Measurements from ENCODE around the gene HES1. TPM values are rescaled to one million over a fixed set of nuclear protein-coding genes. Genes with fewer than 3 reads are reported as not detected.
A peak's percentile ranks its signal among the peaks of the same experiment; 100 is the strongest.

HES1 gene
- total RNA-seq, 6 experiments from 2014 or later, result 4.8 to 15.1 (median 13.4) TPM

DNA sequence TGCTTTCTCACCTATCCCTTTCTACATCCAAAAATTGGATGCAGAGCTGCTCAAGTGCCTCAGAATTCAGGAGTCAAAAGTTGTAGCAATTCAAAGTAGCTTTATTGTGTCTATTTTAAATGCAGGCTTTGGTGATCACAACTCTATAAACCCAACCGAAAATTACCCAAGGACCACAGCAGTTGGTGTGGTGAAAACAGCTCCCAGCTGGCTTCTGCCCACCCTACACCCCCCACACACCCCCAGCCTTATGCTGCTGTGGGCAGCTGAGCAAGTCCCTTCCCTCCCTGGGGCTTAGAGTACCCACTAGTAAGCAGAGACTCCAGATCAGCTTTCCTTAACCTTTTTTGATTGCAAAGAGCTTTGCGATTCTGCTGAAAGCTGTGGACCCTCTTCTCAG is 5.8 kb upstream of the HES1 start:
- no peak overlapping the region for H3K4me3 Mint-ChIP-seq

DNA sequence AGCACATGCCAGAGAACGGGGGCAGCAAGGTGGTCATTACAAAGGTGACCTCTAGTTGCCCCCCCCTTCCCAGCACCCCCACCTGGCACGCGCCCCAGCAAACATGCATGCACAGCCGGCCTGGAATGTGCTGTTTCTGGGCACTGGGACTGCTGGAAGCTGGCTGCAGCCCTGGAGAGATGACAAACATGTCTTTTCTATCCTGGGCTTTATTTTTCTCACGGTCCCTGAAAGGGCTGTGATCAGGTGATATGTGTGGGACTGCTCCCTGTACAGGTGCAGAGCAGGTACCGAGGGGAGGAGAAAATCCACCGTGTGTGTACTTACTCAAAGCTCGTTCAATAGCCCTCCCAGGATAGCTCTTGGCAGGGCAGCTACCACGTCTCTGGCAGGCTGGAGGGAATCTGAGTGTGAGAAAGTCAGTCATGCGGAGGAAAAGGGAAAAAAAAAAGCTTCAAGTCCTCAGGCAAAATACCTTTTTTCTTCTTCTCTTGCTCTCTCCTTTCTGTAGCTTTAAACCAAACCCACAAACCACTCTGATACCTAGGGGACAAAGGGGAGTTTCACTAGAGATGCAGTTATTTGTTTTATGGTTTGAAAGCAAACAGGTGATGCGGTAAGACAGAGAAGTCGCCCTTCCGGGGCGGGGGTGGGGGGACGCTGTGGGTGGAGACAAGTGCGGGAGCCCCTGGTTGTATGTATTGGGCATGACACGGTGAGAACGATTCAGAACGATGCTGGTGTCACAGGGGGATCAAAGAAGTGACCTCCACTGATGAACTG is 5.0 kb upstream of the HES1 start:
- Mint-ChIP-seq H3K27me3 (ENCODE audit: insufficient read depth) (peaks cover 26% of the 10 kb centered on the region), H3K36me3 (ENCODE audit: low read depth) (no peaks in the 10 kb centered on the region), H3K4me1 (ENCODE audit: low read depth) (peaks cover 14% of the 10 kb centered on the region), H3K9me3 (no peaks in the 10 kb centered on the region), H3K27ac (no peak overlapping the region), H3K4me3 (no peak overlapping the region)
- no peak for DNase-seq
- TF ChIP-seq, protein P1, sequence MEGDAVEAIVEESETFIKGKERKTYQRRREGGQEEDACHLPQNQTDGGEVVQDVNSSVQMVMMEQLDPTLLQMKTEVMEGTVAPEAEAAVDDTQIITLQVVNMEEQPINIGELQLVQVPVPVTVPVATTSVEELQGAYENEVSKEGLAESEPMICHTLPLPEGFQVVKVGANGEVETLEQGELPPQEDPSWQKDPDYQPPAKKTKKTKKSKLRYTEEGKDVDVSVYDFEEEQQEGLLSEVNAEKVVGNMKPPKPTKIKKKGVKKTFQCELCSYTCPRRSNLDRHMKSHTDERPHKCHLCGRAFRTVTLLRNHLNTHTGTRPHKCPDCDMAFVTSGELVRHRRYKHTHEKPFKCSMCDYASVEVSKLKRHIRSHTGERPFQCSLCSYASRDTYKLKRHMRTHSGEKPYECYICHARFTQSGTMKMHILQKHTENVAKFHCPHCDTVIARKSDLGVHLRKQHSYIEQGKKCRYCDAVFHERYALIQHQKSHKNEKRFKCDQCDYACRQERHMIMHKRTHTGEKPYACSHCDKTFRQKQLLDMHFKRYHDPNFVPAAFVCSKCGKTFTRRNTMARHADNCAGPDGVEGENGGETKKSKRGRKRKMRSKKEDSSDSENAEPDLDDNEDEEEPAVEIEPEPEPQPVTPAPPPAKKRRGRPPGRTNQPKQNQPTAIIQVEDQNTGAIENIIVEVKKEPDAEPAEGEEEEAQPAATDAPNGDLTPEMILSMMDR (IDR thresholded peaks at IDR 0.05), result no peak

More for the DNA sequence above, 5.8 kb upstream of the HES1 start:
- H3K27me3 Mint-ChIP-seq (ENCODE audit: insufficient read depth), result peaks cover 30% of the 10 kb centered on the region
- TF ChIP-seq, protein P1 (IDR thresholded peaks at IDR 0.05), result no peak
- DNase-seq, result no peak
- no peak overlapping the region for H3K27ac Mint-ChIP-seq
- no peaks in the 10 kb centered on the region for H3K9me3 Mint-ChIP-seq
- H3K36me3 Mint-ChIP-seq (ENCODE audit: low read depth), result no peaks in the 10 kb centered on the region
- peaks cover 7% of the 10 kb centered on the region for H3K4me1 Mint-ChIP-seq (ENCODE audit: low read depth)

DNA sequence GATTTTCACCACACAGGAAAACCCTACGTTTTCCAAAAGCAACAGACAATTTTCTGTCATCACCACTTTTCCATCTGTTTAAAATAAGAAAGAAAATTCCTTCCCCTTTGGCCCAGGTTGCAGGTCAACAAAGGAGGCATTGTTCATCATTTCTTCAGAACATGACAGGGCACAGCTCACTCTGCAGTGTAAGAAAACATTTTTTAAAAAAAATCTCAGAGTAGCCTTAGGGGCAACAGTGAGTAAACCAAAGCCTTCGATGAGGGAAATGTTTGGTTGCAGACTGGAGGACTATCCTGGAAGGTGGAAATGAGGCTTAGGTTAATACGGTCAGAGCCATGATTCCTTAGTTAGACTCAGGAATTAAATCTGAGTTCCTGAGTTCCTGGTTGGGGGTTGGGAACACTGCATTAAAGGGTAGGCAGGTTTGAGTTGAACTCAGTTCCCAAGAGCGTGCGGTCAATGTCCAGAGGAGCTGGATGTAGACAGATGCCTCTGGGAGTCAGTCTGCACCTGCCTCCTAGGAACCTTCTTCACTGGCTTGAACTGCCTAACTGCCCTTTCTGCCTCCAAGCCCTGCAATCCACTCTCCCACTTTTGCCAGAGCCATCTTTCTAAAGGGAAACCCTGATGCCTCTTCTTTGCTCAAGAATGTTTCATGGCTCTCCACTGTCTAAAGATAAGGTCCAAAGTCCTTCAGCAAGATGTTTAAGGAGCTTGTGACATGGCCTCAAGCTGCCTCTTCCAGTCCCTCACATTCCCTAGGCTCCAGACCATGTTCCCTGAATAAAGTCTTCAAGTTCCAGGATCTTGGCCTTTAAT is 3.3 kb upstream of the HES1 start:
- Mint-ChIP-seq H3K9me3 (no peaks in the 10 kb centered on the region), H3K27me3 (ENCODE audit: insufficient read depth) (peaks cover 25% of the 10 kb centered on the region), H3K4me3 (no peak overlapping the region; the same call in 1 of the 2 replicates), H3K27ac (peak overlapping the region; percentile 79), H3K36me3 (ENCODE audit: low read depth) (no peaks in the 10 kb centered on the region), H3K4me1 (ENCODE audit: low read depth) (peaks cover 30% of the 10 kb centered on the region)
- TF ChIP-seq, protein P1 (IDR thresholded peaks at IDR 0.05), result no peak
- no peak for DNase-seq

DNA sequence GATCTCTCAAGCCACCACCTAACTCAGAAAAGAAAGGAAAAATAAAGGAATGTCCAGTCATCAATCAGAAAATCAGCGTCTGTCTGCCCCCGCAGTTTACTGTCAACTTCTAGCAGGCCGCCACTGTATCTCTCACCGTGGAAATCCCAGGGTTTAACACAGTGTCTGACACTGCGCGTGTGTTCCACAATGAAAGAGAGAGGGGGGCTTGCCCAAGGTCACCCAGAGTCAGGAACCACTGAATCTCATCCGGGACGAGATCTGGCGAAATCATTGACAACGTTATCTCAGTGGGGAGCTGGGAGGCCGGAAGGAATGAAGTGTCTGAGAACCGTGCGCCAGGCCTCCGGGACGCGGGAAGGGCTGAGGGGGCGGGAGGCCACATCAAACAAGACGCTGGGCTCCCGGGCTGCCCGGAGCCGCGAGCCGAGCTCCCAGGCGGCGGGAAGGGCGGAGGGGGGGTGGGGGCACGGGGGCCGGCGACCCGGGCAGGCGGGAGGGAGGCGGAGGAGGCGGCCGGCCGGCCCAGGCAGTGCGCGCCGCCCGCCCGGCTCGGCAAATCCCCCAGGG is 2.2 kb upstream of the HES1 start:
- peaks cover 40% of the 10 kb centered on the region for H3K4me1 Mint-ChIP-seq (ENCODE audit: low read depth)
- no peaks in the 10 kb centered on the region for H3K36me3 Mint-ChIP-seq (ENCODE audit: low read depth)
- TF ChIP-seq, protein P1 (IDR thresholded peaks at IDR 0.05), result no peak
- peak overlapping the region; percentile 65 for H3K4me3 Mint-ChIP-seq
- no peak for DNase-seq
- no peaks in the 10 kb centered on the region for H3K9me3 Mint-ChIP-seq
- H3K27me3 Mint-ChIP-seq (ENCODE audit: insufficient read depth), result peaks cover 19% of the 10 kb centered on the region
- peak overlapping the region; percentile 79 for H3K27ac Mint-ChIP-seq

DNA sequence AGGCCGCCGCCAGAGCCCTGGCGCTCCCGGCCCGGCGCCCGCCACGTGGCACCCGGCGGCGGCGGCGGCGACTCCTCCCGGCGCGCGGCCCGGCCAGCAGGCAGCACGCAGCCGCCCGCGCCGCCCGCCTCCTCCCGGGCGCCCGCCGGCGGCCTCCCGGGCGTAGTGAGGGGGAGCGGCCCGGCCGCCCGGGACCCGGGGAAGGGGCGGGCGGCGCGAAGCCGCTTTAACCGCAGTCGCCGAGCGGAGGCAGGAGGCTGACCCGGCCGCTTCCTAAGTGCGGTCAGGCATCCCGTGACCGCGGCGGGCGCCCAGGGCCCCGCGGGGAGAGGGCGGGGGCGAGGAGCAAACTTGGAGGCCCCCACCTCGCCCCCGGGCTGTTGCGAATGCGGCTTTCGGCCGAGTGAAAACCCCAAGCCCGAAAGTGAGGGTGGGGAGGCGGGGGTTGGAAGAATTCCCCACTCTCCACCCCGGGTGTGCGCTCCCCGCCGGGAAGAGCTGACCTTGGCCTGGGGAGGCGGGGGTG is 1.7 kb upstream of the HES1 start:
- Mint-ChIP-seq H3K9me3 (no peaks in the 10 kb centered on the region), H3K4me1 (ENCODE audit: low read depth) (peaks cover 45% of the 10 kb centered on the region), H3K27ac (peak overlapping the region; percentile 93; the same call in 1 of the 2 replicates), H3K4me3 (no peak overlapping the region; the same call in 1 of the 2 replicates), H3K36me3 (ENCODE audit: low read depth) (no peaks in the 10 kb centered on the region), H3K27me3 (ENCODE audit: insufficient read depth) (peaks cover 19% of the 10 kb centered on the region)
- peak; percentile 31 for DNase-seq
- TF ChIP-seq, protein P1 (IDR thresholded peaks at IDR 0.05), result no peak

Measured in HFFc6 (cell line).